ENCODE measurements around the gene OLFML2B.

GRCh38 chr1:162029157-162029556 is 5.5 kb upstream of the OLFML2B start:
- no peak for TF ChIP-seq CTCF (conservative IDR thresholded peaks at IDR 0.05 in 1 of 2, IDR thresholded peaks at IDR 0.05 in 1 of 2; ENCODE audit: low read depth in 1 of 2, low read length in 2 of 2)
- no peak for TF ChIP-seq EZH2 (IDR thresholded peaks at IDR 0.05; ENCODE audit: low read length, missing control alignments)
